CD4-positive, alpha-beta T cell treated with Interleukin-17A for 1 hour (primary cell): ENCODE data around the gene CYLD.

Experiments
- DNase-seq: peaks from one replicate; pipeline ENCODE4 v3.0.0-alpha.2; 2020

CYLD gene

GRCh38 chr16:50789757-50790156, 47.9 kb downstream of the CYLD start:
- no peak for DNase-seq

GRCh38 chr16:50791522-50791921, 49.6 kb downstream of the CYLD start:
- DNase-seq, result no peak

DNA sequence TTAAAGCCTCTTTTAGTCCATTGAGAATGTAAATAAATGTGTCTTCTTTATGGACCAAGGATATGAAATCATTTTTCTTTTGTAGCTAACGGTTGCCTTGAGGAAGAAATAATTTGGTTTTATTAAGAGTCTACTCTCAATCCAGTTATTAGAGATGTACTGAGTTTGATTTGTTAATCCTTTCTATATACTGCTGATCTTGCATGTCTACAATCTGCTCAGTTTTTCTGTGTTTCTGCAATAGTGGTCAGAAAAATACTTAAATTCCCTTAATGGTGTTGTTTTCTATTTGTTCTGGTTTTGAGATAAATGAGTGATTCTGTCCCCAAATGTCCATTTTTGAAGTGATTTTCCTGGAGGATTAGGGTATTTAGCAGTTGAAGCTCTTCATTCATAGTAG, 54.9 kb downstream of the CYLD start:
- DNase-seq, result no peak

GRCh38 chr16:50797456-50797855, 55.6 kb downstream of the CYLD start:
- DNase-seq, result no peak

GRCh38 chr16:50800074-50800473, 58.2 kb downstream of the CYLD start:
- DNase-seq, result no peak

GRCh38 chr16:50801036-50801435, 59.1 kb downstream of the CYLD start:
- no peak for DNase-seq

DNA sequence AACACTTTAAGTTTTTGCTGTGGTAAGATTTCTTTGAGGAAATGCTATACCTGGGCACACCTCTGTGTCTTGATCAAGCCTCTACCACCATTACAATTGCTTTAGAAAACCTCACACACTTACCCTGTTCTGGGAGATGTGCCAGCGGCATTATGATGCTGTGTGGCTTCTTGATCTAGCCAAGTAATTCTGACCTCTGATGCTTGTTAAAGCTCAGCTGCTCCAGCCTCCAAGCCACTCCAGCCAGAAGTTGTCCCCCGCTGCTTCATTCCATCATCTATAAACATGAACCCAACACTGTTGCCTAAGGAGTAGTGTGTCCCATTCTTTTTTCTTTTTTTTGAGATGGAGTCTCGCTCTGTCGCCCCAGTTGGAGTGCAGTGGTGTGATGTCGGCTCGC, 60.1 kb downstream of the CYLD start:
- no peak for DNase-seq

DNA sequence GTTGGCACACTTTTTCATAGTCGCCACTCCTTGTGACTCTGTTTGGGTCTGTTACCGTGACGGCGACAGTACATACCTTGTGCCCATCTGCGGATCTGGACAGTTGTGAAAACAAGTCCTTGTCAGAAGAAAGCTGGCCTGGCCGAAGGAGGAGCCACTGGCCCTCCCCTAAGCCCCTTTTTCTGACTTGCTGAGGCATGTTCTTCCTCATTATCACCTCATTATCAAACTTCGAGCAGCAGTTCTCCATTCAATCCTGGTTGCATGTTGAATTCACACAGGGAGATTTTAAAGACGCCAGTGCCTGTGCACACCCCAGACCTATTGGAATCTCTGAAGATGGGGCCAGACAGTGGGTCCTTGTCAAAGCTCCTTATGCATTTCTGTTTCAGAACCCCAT, 61.1 kb downstream of the CYLD start:
- no peak for DNase-seq

DNA sequence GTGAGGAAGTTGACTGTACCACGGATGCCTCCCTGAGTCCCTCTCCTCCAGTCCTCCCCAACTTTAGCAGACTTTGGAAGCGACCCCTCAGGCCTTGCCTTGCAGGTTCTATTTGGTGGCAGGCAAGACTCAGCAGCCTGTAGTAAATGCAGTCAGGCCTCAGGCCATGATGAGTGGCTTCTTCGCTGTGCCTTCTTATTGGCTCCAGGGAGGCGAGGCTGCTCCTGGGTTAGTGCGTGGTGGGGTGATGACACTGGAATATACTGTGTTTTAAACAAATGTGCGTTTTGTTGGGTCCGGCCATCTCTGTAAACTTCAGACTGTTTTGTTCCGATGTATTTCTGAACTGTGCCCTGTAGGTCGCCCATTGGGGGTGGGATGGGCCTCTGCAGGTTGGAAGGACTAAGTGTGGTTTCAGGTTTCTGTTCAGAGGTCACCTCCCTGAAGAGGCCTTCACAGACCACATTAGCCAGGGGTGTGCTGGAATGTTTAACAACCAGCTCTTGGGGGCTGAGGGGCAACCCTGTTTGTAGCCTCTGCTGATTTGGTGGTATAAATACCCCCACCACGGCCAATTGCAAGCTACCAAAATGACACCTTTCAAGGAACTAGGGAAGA, 62.5 kb downstream of the CYLD start:
- no peak for DNase-seq

DNA sequence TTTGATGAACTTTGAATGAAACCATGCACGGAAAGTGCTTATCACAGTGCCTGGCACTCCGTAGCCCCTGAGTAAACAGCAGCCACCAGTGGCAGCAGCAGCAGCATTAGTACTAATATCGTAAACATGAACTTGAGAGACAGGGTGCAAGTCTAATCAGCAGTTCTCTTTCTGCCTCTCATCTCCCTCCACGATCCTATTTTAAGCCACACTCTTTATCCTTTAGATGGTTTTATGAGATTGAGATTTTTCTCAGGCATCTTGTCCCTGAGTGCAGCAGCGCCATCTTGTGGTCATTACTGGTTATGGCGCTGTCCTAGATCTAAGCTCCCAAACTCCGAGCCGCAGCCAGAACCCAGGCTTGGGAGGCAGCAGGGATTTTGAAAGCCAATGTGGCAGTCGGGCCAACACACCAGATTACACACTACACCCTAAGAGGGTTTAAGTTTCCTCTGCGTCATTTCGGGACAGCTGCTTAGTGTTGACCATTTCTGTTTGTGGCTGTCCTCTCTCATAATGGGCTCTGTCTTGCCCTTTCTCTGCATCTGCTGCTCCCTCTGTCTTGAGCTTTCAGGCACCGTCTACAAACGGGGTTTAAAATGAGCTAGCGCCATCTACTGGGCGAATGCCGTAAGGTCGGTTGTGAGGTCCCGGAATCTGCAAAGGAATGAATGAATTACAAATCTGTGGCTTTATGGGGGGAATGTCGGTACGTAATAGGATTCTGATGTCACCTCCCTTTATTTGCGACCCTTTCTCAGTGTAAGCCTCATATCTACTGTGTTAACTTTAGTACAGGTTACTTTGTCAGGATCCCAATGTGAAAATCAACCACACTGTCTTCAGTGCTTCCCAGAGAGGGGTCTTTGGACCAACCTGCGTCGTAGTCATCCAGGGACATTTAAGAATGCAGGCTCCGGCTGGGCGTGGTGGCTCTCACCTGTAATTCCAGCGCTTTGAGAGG, 64.5 kb downstream of the CYLD start:
- peak; percentile 92 for DNase-seq

- DNase-seq, result no peak
Measured at GRCh38 chr16:50808929-50809538, 67.1 kb downstream of the CYLD start.

GRCh38 chr16:50809561-50809960, 67.7 kb downstream of the CYLD start:
- DNase-seq, result no peak

GRCh38 chr16:50810241-50810965, 68.5 kb downstream of the CYLD start:
- DNase-seq, result no peak

DNA sequence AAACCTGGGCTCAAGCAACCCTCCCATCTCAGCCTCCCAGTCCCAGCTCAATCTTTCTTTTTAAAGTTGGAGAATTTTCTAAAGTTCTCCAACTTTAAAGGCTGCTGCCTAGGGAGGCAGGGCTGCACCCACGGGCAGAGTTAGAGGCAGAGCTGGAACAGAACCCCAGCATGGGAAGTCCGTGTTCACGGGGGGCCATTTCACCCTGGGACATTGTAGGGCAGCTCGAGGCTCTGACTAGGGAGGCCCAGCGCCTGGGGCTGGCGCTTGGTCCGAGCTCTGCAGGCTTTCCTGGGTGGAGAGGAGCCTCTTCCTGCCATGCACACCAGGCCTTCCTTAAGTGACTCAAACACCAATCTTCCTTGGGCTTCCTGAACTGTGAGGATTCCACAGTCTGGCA, 70.2 kb downstream of the CYLD start:
- no peak for DNase-seq

GRCh38 chr16:50812876-50813466, 71.1 kb downstream of the CYLD start:
- no peak for DNase-seq

DNA sequence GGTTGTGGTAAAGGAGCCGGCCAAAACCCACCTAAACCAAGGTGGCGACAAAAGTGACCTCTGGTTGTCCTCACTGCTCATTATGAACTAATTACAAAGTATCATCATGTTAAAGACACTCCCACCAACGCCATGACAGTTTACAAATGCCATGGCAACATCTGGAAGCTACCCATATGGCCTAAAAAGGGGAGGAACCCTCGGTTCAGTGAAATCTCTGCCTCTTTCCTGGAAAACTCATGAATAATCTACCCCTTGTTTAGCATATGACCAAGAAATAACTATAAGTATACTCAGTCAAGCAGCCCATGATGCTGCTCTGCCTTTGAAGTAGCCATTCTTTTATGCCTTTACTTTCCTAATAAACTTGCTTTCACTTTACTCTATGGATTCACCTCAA, 72.2 kb downstream of the CYLD start:
- no peak for DNase-seq

- no peak for DNase-seq
Measured at GRCh38 chr16:50814541-50814940, 72.7 kb downstream of the CYLD start.

- DNase-seq, result no peak
Measured at GRCh38 chr16:50815382-50815781, 73.5 kb downstream of the CYLD start.

GRCh38 chr16:50816901-50817555, 75.1 kb downstream of the CYLD start:
- DNase-seq, result no peak

DNA sequence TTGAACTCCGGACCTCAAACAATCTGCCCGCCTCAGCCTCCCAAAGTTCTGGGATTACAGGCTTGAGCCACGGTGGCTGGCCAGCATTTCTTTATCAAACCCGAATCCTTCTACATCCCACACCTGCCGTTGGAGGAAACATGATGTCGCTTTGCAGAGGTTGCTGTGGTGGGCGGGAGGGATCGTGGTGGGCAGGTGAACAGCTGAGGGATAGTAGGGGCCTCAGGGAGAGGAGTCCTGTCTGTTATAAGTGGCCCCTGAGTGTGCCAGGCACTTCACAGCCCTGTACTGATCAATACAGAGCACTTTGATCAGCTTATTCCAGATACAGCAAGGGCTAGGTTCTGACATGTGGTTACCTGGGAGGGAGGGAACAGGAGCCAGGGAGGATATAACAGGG, 76.5 kb downstream of the CYLD start:
- no peak for DNase-seq

- no peak for DNase-seq
Measured at GRCh38 chr16:50819706-50820105, 77.8 kb downstream of the CYLD start.

DNA sequence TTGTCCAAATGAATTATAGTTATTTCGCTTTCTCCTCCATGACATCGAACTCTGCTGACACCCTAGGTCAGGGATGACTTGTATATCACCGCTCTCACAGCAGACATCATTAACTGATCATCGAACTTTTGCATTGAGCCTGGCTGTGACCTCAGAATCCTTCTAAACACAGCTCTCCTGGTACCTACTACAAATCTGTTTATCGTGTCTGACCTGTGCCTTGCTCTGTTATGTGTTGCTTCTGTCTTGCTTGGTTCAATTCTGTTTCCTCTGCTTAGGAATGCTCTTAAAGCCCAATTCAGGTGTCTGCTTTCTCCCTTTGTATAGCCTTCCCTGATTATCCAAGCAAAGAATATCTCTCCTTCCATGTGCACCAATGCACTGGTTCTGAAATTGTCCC, 78.3 kb downstream of the CYLD start:
- DNase-seq, result no peak
